ENCODE results near the gene SAFB2. TPM values are rescaled to one million over a fixed set of nuclear protein-coding genes. Genes with fewer than 3 reads are reported as not detected.
"Not testable (repeated sequence)": the region's sequence is repeated elsewhere in the genome, so short reads cannot be mapped to it uniquely, and the experiment has no call there.

The SAFB2 gene
- total RNA-seq, 4 donors from 2014 or later = 22.9 to 105 (median 28.8) TPM

DNA sequence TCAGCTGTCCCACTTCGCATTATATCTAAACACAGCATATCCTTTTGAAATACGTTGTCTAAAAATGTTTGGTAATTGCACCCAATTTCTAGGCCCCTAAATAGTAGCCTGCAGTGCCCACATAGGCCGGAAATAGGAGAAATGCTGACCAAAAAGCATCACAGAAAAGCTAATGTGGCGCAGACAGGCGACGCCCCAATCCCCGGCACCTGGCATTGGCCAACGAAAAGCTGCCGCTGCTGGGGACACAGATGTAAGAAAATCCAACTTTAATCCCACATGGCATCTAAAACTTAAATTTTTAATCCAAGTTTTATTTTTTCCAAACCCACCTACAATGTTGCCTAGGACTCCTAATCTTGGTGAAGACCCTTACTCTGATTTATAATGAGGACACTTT lies 4.0 kb downstream of the SAFB2 start:
- peaks cover 53% of the 10 kb centered on the region for H3K36me3 ChIP-seq
- 96% methylated on average over 9 of the region's 9 CpGs for WGBS
- no peak overlapping the region for H3K27ac ChIP-seq
- no peak overlapping the region for H3K4me3 ChIP-seq
- no peak for DNase-seq (ENCODE audit: low spot score in 2 of 2)
- TF ChIP-seq POLR2A (IDR thresholded peaks at IDR 0.05) = no peak
- no peak for TF ChIP-seq POLR2AphosphoS5 (IDR thresholded peaks at IDR 0.05)
- no peak for TF ChIP-seq EP300 (IDR thresholded peaks at IDR 0.05)
- TF ChIP-seq, protein P1, sequence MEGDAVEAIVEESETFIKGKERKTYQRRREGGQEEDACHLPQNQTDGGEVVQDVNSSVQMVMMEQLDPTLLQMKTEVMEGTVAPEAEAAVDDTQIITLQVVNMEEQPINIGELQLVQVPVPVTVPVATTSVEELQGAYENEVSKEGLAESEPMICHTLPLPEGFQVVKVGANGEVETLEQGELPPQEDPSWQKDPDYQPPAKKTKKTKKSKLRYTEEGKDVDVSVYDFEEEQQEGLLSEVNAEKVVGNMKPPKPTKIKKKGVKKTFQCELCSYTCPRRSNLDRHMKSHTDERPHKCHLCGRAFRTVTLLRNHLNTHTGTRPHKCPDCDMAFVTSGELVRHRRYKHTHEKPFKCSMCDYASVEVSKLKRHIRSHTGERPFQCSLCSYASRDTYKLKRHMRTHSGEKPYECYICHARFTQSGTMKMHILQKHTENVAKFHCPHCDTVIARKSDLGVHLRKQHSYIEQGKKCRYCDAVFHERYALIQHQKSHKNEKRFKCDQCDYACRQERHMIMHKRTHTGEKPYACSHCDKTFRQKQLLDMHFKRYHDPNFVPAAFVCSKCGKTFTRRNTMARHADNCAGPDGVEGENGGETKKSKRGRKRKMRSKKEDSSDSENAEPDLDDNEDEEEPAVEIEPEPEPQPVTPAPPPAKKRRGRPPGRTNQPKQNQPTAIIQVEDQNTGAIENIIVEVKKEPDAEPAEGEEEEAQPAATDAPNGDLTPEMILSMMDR (IDR thresholded peaks at IDR 0.05) = no peak
- H3K27me3 ChIP-seq = no peaks in the 10 kb centered on the region
- H3K4me1 ChIP-seq = peaks cover 33% of the 10 kb centered on the region
- no peaks in the 10 kb centered on the region for H3K9me3 ChIP-seq

DNA sequence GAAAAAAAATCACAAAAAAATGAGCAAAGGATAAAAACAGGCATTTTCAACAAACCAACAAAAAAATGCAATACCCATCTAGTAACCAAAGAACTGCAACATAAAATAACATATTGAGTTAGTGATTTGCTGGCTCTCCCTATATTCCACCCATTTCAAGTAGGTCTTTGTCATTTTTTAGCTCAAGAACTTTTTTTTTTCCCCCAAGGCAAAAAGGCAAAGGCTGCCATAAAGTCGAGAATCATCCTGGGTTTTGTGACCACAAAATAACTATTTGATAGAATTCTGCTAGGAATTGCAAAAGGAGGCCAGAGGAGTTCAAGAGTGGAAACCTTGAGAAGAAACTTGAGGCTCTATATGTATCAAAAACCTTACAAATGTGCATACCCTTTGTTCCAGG lies 5.5 kb downstream of the SAFB2 start:
- no peak for DNase-seq (ENCODE audit: low spot score in 2 of 2)
- WGBS = 76% methylated on average over 1 of the region's 1 CpG
- Histone ChIP-seq H3K4me3 (no peak overlapping the region), H3K9me3 (no peaks in the 10 kb centered on the region), H3K27ac (no peak overlapping the region), H3K27me3 (no peaks in the 10 kb centered on the region), H3K4me1 (peaks cover 32% of the 10 kb centered on the region), H3K36me3 (peaks cover 68% of the 10 kb centered on the region)
- TF ChIP-seq EP300 (IDR thresholded peaks at IDR 0.05) = no peak
- no peak for TF ChIP-seq POLR2A (IDR thresholded peaks at IDR 0.05)
- TF ChIP-seq, protein P1 (IDR thresholded peaks at IDR 0.05) = no peak
- no peak for TF ChIP-seq POLR2AphosphoS5 (IDR thresholded peaks at IDR 0.05)

DNA sequence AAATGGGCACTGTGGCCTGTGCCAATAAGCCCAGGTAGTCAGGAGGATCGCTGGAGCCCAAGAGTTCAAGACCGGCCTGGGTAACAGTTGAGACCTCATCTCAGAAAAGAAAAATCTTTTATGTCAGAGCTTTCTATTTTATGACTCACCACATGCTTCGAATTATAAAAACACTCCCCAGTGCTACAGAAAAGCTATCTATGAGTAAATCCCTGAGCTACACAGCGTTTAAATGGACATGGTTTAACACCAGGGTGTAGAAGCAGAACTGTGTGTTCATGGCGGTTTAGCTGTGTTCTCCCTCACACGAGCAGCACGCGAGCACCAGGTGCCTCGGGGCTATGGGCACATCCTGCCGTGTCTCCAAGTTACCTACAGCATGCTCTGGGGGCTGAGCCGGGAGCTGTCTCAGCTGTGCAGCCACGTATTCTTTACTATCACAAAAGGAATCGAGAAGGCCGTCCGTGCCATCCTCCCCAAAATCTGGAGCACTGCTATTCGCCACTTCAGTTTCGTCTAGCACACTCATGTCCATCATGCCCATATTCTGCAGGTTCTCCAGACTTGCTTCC lies 6.7 kb downstream of the SAFB2 start:
- WGBS = 78% methylated on average over 17 of the region's 17 CpGs
- no peak for DNase-seq (ENCODE audit: low spot score in 2 of 2)
- H3K4me3 ChIP-seq = no peak overlapping the region
- H3K4me1 ChIP-seq = peaks cover 20% of the 10 kb centered on the region
- TF ChIP-seq POLR2AphosphoS5 (IDR thresholded peaks at IDR 0.05) = no peak
- TF ChIP-seq, protein P1 (IDR thresholded peaks at IDR 0.05) = no peak
- peaks cover 73% of the 10 kb centered on the region for H3K36me3 ChIP-seq
- H3K9me3 ChIP-seq = no peaks in the 10 kb centered on the region
- H3K27me3 ChIP-seq = no peaks in the 10 kb centered on the region
- H3K27ac ChIP-seq = no peak overlapping the region

DNA sequence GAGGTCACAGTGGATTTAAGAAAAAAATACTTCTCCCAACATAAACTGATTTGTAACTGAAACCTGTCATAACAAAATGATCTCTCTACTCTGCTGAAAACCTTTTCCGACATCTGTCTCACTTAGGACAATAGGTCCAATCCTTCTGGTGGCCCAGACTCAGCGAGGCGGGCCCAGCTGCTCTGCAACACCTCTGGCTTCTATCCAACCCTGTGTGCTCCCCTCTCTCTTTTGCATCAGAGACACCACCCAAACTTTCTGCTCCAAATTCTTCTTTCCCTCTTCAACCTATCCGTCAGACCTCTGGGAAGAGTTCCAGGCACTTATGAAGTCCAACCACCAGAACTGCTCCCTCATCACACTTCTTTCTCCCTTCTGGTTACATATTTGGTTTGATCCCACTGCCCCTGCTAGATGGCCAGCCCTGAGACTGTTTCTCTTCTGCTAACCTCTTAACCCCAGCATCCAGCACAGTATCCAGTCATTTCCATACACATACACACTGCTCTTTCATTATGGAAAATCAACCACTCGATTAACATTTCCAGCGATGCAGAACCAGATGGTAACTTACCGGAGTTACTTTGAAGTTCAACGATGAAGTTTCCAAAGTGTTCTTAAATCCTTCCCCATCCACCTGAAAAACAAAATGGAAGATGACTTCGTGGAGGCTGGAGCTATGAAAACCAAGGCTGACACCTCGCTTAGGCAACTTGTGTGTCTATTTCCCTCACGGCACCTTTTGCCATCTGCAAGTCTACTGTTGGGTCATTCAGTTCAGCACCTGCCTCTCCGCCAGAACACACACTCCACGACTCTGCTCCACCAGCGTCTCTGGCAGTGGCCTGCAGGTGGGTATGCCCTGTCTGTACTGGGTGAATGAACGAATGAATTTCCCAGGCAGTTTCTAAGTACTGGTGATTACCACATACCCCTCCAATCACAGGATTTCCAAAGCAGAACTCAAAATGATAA lies 9.4 kb downstream of the SAFB2 start:
- TF ChIP-seq POLR2AphosphoS5 (IDR thresholded peaks at IDR 0.05) = no peak
- Histone ChIP-seq H3K27ac (no peak overlapping the region), H3K4me3 (no peak overlapping the region), H3K27me3 (no peaks in the 10 kb centered on the region), H3K36me3 (peaks cover 89% of the 10 kb centered on the region), H3K4me1 (no peaks in the 10 kb centered on the region), H3K9me3 (no peaks in the 10 kb centered on the region)
- WGBS = 88% methylated on average over 15 of the region's 15 CpGs
- DNase-seq (ENCODE audit: low spot score in 2 of 2) = no peak

DNA sequence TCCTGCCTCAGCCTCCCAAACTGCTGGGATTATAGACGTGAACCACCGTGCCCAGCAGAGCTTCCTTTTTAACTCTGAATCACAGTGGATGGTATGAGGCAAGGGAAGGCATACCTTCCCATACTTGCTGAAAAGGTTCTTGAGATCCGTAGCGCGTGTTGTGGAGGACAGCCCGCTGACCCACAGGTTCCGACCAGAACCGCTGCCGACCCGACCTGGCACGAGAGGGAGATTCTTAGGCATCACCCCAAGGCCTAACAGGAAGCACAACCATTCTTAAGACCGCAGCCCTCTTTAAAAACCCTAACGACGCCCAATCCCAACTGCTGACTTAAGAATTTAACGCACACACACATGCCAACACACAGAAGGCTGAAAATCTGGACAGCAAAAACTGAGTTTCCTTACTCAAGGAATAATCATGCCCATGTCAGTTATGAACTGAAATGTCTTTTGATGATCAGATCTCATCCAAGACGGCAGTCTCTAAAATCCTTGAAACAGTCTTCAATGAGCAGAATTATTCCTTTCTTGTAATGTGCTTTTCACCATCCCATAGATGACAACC lies 12.6 kb downstream of the SAFB2 start:
- no peaks in the 10 kb centered on the region for H3K4me1 ChIP-seq
- WGBS = 90% methylated on average over 16 of the region's 16 CpGs
- peaks cover 92% of the 10 kb centered on the region for H3K36me3 ChIP-seq
- no peak for DNase-seq (ENCODE audit: low spot score in 2 of 2)
- TF ChIP-seq EP300 (IDR thresholded peaks at IDR 0.05) = no peak
- TF ChIP-seq, protein P1 (IDR thresholded peaks at IDR 0.05) = no peak
- TF ChIP-seq POLR2A (IDR thresholded peaks at IDR 0.05) = no peak
- H3K27ac ChIP-seq = no peak overlapping the region
- no peaks in the 10 kb centered on the region for H3K27me3 ChIP-seq
- H3K4me3 ChIP-seq = no peak overlapping the region
- H3K9me3 ChIP-seq = no peaks in the 10 kb centered on the region

DNA sequence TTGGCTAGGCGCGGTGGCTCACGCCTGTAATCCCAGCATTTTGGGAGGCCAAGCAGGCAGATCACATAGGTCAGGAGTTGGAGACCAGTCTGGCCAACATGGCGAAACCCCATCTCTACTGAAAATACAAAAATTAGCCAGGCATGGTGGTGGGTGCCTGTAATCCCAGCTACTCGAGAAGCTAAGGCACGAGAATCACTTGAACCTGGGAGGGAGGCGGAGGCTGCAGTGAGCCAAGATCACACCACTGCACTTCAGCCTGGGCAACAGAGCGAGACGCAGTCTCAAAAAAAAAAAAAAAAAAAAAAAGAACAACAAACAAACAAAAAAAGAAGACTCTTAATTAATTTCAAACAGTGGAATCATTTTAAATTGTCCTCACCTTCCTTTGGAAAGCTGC lies 13.8 kb downstream of the SAFB2 start:
- WGBS = 94% methylated on average over 8 of the region's 9 CpGs
- not testable (repeated sequence) for H3K27me3 ChIP-seq; H3K4me3 ChIP-seq; H3K9me3 ChIP-seq; H3K27ac ChIP-seq; H3K4me1 ChIP-seq; DNase-seq (ENCODE audit: low spot score in 2 of 2)
- peaks cover 92% of the 10 kb centered on the region for H3K36me3 ChIP-seq
